A549 (cell line): ENCODE results near the gene WDR17.

Experiments
- HMGXB4 ChIP-seq: fragments of 250-450 bp; sonication (Bioruptor Pico); IDR thresholded peaks from 2 replicates; pipeline ENCODE4 v1.5.0; 2021; ENCODE audit warnings: mild to moderate bottlenecking, moderate library complexity, borderline replicate concordance
- MAX ChIP-seq: IDR thresholded peaks from 2 replicates; pipeline ENCODE4 v1.6.1; 2012
- MAZ ChIP-seq: fragments of 150-350 bp; IDR thresholded peaks from 2 replicates; pipeline ENCODE4 v1.6.1; 2014; ENCODE audit warnings: antibody characterized with exemption, low read depth, low read length, borderline replicate concordance
- POLR2A ChIP-seq: IDR thresholded peaks from 2 replicates; pipeline ENCODE4 v1.6.1; 2012; ENCODE audit warnings: mild to moderate bottlenecking, low read length
- POLR2AphosphoS2 ChIP-seq: conservative IDR thresholded peaks from 2 replicates; pipeline ENCODE4 v1.6.1; 2012; ENCODE audit warnings: low read length, improper control_type of control experiment, inconsistent platforms
- RAD21 ChIP-seq, 2 experiments: fragments of >200 bp in 1 of 2; sonication (Bioruptor Twin) in 1 of 2; formaldehyde crosslinking in 1 of 2; IDR thresholded peaks in 1 of 2; conservative IDR thresholded peaks in 1 of 2; 2 replicates in 1 of 2; 3 replicates in 1 of 2; pipeline ENCODE4 v1.6.1; 2012 to 2018; ENCODE audit warnings: inconsistent platforms in 1 of 2
- RCOR1 ChIP-seq: fragments of 150-350 bp; IDR thresholded peaks from 2 replicates; pipeline ENCODE4 v1.6.1; 2014; ENCODE audit warnings: antibody characterized with exemption, low read length, low read depth
- RFX5 ChIP-seq: fragments of 450-650 bp; IDR thresholded peaks from 2 replicates; pipeline ENCODE4 v1.7.1; 2014; ENCODE audit warnings: antibody characterized with exemption, mild to moderate bottlenecking, moderate library complexity
- TF ChIP-seq, protein P1 (sequence below): fragments of >200 bp; sonication (Bioruptor Twin); formaldehyde crosslinking; IDR thresholded peaks from 3 replicates; pipeline ENCODE4 v1.5.1; 2016
- TF ChIP-seq, protein P2 (sequence below): fragments of 200-600 bp; sonication (generic); IDR thresholded peaks from 2 replicates; pipeline ENCODE4 v1.6.1; 2016; ENCODE audit warnings: antibody characterized with exemption, mild to moderate bottlenecking, moderate library complexity
- TF ChIP-seq, protein P3 (sequence below): fragments of 450-650 bp; IDR thresholded peaks from 2 replicates; pipeline ENCODE4 v1.6.1; 2014; ENCODE audit warnings: antibody characterized with exemption

DNA sequence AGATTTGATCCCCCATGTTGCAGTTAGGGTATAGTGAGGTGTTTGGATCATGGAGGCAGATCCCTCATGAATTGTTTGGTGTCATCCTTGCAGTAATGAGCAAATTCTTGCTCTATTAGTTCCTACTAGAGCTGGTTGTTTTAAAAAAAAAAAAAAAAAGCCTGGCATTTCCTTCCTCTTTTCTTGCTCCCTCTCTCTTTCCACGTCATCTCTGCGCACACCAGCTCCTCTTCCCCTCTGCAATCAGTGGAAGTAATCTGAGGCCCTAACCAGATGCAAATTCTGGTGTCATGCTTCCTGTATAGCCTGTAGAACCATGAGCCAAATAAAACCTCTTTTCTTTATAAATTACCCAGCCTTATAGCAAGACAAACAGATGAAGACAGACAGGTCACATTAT lies 24.5 kb downstream of the WDR17 start:
- TF ChIP-seq, protein P1, sequence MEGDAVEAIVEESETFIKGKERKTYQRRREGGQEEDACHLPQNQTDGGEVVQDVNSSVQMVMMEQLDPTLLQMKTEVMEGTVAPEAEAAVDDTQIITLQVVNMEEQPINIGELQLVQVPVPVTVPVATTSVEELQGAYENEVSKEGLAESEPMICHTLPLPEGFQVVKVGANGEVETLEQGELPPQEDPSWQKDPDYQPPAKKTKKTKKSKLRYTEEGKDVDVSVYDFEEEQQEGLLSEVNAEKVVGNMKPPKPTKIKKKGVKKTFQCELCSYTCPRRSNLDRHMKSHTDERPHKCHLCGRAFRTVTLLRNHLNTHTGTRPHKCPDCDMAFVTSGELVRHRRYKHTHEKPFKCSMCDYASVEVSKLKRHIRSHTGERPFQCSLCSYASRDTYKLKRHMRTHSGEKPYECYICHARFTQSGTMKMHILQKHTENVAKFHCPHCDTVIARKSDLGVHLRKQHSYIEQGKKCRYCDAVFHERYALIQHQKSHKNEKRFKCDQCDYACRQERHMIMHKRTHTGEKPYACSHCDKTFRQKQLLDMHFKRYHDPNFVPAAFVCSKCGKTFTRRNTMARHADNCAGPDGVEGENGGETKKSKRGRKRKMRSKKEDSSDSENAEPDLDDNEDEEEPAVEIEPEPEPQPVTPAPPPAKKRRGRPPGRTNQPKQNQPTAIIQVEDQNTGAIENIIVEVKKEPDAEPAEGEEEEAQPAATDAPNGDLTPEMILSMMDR = no peak
- TF ChIP-seq RAD21 (conservative IDR thresholded peaks at IDR 0.05 in 1 of 2, IDR thresholded peaks at IDR 0.05 in 1 of 2) = no peak
- TF ChIP-seq, protein P2, sequence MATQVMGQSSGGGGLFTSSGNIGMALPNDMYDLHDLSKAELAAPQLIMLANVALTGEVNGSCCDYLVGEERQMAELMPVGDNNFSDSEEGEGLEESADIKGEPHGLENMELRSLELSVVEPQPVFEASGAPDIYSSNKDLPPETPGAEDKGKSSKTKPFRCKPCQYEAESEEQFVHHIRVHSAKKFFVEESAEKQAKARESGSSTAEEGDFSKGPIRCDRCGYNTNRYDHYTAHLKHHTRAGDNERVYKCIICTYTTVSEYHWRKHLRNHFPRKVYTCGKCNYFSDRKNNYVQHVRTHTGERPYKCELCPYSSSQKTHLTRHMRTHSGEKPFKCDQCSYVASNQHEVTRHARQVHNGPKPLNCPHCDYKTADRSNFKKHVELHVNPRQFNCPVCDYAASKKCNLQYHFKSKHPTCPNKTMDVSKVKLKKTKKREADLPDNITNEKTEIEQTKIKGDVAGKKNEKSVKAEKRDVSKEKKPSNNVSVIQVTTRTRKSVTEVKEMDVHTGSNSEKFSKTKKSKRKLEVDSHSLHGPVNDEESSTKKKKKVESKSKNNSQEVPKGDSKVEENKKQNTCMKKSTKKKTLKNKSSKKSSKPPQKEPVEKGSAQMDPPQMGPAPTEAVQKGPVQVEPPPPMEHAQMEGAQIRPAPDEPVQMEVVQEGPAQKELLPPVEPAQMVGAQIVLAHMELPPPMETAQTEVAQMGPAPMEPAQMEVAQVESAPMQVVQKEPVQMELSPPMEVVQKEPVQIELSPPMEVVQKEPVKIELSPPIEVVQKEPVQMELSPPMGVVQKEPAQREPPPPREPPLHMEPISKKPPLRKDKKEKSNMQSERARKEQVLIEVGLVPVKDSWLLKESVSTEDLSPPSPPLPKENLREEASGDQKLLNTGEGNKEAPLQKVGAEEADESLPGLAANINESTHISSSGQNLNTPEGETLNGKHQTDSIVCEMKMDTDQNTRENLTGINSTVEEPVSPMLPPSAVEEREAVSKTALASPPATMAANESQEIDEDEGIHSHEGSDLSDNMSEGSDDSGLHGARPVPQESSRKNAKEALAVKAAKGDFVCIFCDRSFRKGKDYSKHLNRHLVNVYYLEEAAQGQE = no peak
- TF ChIP-seq RFX5 = no peak
- TF ChIP-seq, protein P3, sequence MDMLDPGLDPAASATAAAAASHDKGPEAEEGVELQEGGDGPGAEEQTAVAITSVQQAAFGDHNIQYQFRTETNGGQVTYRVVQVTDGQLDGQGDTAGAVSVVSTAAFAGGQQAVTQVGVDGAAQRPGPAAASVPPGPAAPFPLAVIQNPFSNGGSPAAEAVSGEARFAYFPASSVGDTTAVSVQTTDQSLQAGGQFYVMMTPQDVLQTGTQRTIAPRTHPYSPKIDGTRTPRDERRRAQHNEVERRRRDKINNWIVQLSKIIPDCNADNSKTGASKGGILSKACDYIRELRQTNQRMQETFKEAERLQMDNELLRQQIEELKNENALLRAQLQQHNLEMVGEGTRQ = no peak
- no peak for TF ChIP-seq HMGXB4
- TF ChIP-seq POLR2AphosphoS2 = no peak
- TF ChIP-seq POLR2A = no peak
- TF ChIP-seq RCOR1 = no peak
- TF ChIP-seq MAX = no peak
- no peak for TF ChIP-seq MAZ
